Lower lobe of right lung (tissue), 2 donors: ENCODE data around the gene PSMD8. TPM values are rescaled to one million over a fixed set of nuclear protein-coding genes. Genes with fewer than 3 reads are reported as not detected.

Experiments
- ATAC-seq, 2 donors: fragments of 200-7000 bp; cut with Tn5 transposase; one replicate each; pipeline ENCODE4 v1.9.1; 2020 to 2022; ENCODE audit warnings: mild to moderate bottlenecking in 2 of 2, moderate library complexity in 2 of 2
- DNase-seq: peaks from one replicate; pipeline ENCODE4 v3.0.0-alpha.2; 2020
- H3K27ac ChIP-seq: fragments of 200-600 bp; one replicate; pipeline ENCODE4 v1.8.0; 2022
- H3K27me3 ChIP-seq: fragments of 200-600 bp; one replicate; pipeline ENCODE4 v1.8.0; 2022; ENCODE audit warnings: low read depth
- H3K36me3 ChIP-seq: fragments of 200-600 bp; one replicate; pipeline ENCODE4 v1.8.0; 2022; ENCODE audit warnings: mild to moderate bottlenecking
- H3K4me1 ChIP-seq: fragments of 200-600 bp; one replicate; pipeline ENCODE4 v1.8.0; 2022
- H3K4me3 ChIP-seq: fragments of 200-600 bp; one replicate; pipeline ENCODE4 v1.8.0; 2022; ENCODE audit warnings: mild to moderate bottlenecking
- H3K9me3 ChIP-seq: fragments of 200-600 bp; one replicate; pipeline ENCODE4 v1.8.0; 2022
- CTCF ChIP-seq: fragments of 200-600 bp; IDR thresholded peaks from one replicate; pipeline ENCODE4 v1.8.0; 2022; ENCODE audit warnings: antibody characterized with exemption, mild to moderate bottlenecking
- intact Hi-C: fragments of 100-400 bp; cut with DNase I; formaldehyde crosslinking; loops from one replicate; pipeline ENCODE4 v1.11.0; 2022
- total RNA-seq: library from RNA; stranded (reverse); fragmentation: NEBNext Ultra II Directional; extraction: Animal tissue kit (Norgen Biotek cat#: 25700); gene quantifications from one replicate; pipeline ENCODE4 v1.2.1, GENCODE V29; 2021
- donor health status: DM: no; HTN: yes; CAD: no; lungs with severe emphysema.

Gene PSMD8
- total RNA-seq, 1 donor from 2014 or later, result 113 TPM

GRCh38 chr19:38359242-38360021 is 14.9 kb upstream of the PSMD8 start:
- intact Hi-C loops, result no loop called here
- Histone ChIP-seq H3K27ac (no peak overlapping the region), H3K36me3 (no peaks in the 10 kb centered on the region), H3K9me3 (no peaks in the 10 kb centered on the region), H3K4me3 (no peak overlapping the region), H3K27me3 (peaks cover 47% of the 10 kb centered on the region), H3K4me1 (peaks cover 20% of the 10 kb centered on the region)
- no peak for TF ChIP-seq CTCF
- no peak for DNase-seq
- ATAC-seq, result no peak

DNA sequence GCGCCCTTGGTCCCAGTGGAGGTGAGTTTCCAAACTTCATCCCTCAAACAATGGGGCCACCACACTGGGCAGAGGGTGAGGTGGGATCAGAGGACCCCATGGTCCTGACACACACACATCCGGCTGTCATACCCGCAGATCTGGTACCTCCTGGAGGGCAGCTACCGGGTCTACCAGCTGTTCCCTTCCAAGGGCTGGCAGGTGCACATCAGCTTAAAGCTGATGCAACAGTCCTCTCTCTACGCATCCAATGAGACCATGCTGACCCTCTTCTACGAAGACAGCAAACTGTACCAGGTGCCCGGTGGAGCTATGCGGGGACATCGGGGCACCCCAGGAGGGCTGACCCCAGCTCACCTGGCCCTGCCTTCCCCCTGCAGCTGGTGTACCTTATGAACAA is 14.0 kb upstream of the PSMD8 start:
- DNase-seq, result no peak
- H3K4me1 ChIP-seq, result peaks cover 20% of the 10 kb centered on the region
- no peak overlapping the region for H3K4me3 ChIP-seq
- TF ChIP-seq CTCF, result no peak
- H3K27ac ChIP-seq, result no peak overlapping the region
- intact Hi-C loops, result no loop called here
- no peaks in the 10 kb centered on the region for H3K36me3 ChIP-seq
- H3K27me3 ChIP-seq, result peaks cover 47% of the 10 kb centered on the region
- no peak for ATAC-seq
- no peaks in the 10 kb centered on the region for H3K9me3 ChIP-seq

- Histone ChIP-seq H3K9me3 (no peaks in the 10 kb centered on the region), H3K27me3 (peaks cover 43% of the 10 kb centered on the region), H3K27ac (no peak overlapping the region), H3K36me3 (no peaks in the 10 kb centered on the region), H3K4me1 (peaks cover 20% of the 10 kb centered on the region), H3K4me3 (peak overlapping the region; percentile 81)
- intact Hi-C loops, result no loop called here
- DNase-seq (no peak), ATAC-seq (peak in 1 of 2 donors; percentile 3)
- no peak for TF ChIP-seq CTCF
Observed at GRCh38 chr19:38360839-38361631, 13.3 kb upstream of the PSMD8 start.

GRCh38 chr19:38361633-38362075 is 12.7 kb upstream of the PSMD8 start:
- peaks cover 38% of the 10 kb centered on the region for H3K27me3 ChIP-seq

More at GRCh38 chr19:38361633-38362075, 12.7 kb upstream of the PSMD8 start:
- Histone ChIP-seq H3K4me3 (peak overlapping the region; percentile 81), H3K36me3 (no peaks in the 10 kb centered on the region), H3K4me1 (peaks cover 20% of the 10 kb centered on the region), H3K9me3 (no peaks in the 10 kb centered on the region), H3K27ac (no peak overlapping the region)
- peak; percentile 91 to 94 for ATAC-seq
- intact Hi-C loops, result no loop called here
- no peak for TF ChIP-seq CTCF
- peak; percentile 87 for DNase-seq
